ENCODE data around the gene DENND6A. TPM values are rescaled to one million over a fixed set of nuclear protein-coding genes. Genes with fewer than 3 reads are reported as not detected.

Gene DENND6A
- total and polyA plus RNA-seq, 2 of the 8 experiments (the other 6 are each of a cell fraction or from before 2014, with no cell fraction given): 7.8 to 14.8 TPM

DNA sequence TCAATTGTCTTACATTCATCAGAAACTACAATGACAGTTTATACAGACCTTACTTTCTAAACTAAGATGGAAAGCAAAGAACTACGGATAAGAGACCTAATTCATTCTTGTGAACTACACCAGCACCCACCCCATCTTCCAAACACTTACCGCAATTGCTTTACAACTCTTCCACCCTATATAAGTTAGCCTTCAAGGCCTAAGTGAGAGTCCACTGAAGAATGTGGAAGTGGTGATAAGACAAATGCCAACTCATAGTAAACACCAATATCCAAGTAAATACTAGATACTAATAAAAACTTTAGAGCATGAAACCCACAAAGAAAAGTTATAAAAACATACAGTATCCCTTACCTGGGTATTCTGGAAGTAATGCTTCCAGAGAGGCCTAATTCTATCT is 109.3 kb downstream of the DENND6A start:
- H3K4me1 ChIP-seq (replicated peaks in 1 of 4; ENCODE audit: control insufficient read depth in 3 of 4, insufficient read depth in 4 of 4, low read length in 3 of 4): no peaks in the 10 kb centered on the region
- H3K36me3 ChIP-seq (ENCODE audit: control insufficient read depth in 2 of 4, insufficient read depth in 4 of 4, low read length in 3 of 4): peaks cover 0 to 30% (median 4%) of the 10 kb centered on the region in 4 experiments; a peak in 4 of 8 replicates
- H4K91ac ChIP-seq (replicated peaks; ENCODE audit: insufficient read length, low read length): no peak overlapping the region
- no peak overlapping the region for H2AK5ac ChIP-seq (ENCODE audit: low read depth, low read length)
- ChIA-PET CTCF (ENCODE audit: partially characterized antibody) (no interaction called here), POLR2A (ENCODE audit: partially characterized antibody) (no interaction called here)
- TF ChIP-seq ASH2L (IDR thresholded peaks at IDR 0.05; ENCODE audit: low read length): no peak
- TF ChIP-seq PHF8 (conservative IDR thresholded peaks at IDR 0.05; ENCODE audit: low read depth, low read length): no peak
- H3K79me2 ChIP-seq (ENCODE audit: control insufficient read depth in 1 of 2, insufficient read depth in 2 of 2, low read length in 2 of 2): peaks cover 5 to 76% of the 10 kb centered on the region in 2 experiments
- peaks cover 0 to 6% of the 10 kb centered on the region in 2 experiments for H4K20me1 ChIP-seq (replicated peaks in 1 of 2; ENCODE audit: control insufficient read depth in 1 of 2, insufficient read depth in 2 of 2, low read length in 2 of 2)
- no peak overlapping the region for H3K9ac ChIP-seq (replicated peaks in 1 of 4; ENCODE audit: extremely low read depth in 1 of 4, low read depth in 3 of 4, low read length in 3 of 4)
- H3K4me2 ChIP-seq (ENCODE audit: insufficient read depth in 1 of 2, low read depth in 2 of 2, low read length in 2 of 2): no peak overlapping the region
- DNase-seq (ENCODE audit: low read depth in 1 of 2, low spot score in 2 of 2) (no peak), FAIRE-seq (no peak)
- H2BK15ac ChIP-seq (ENCODE audit: low read length): no peak overlapping the region
- no peak overlapping the region for H3K14ac ChIP-seq (ENCODE audit: insufficient read length)
- H3K79me1 ChIP-seq (ENCODE audit: low read depth, low read length): no peaks in the 10 kb centered on the region; the same call in 1 of the 2 replicates
- no peak overlapping the region for H4K5ac ChIP-seq (ENCODE audit: insufficient read length, low read depth, low read length)
- H3K27me3 ChIP-seq (replicated peaks in 1 of 4; ENCODE audit: control insufficient read depth in 3 of 4, extremely low read depth in 1 of 4, insufficient read depth in 3 of 4, low read length in 3 of 4): no peaks in the 10 kb centered on the region
- 94% methylated on average over 2 of the region's 2 CpGs; no CpG with 5 or more reads in 1 of the 2 experiments for WGBS, 2 experiments (ENCODE audit: extremely low coverage in 1 of 2, insufficient coverage in 1 of 2, insufficient read length in 1 of 2, insufficient replicate concordance in 2 of 2, low coverage in 1 of 2, low lambda C conversion rate in 2 of 2, missing lambda C conversion rate in 1 of 2)
- no peak overlapping the region for H2BK12ac ChIP-seq (ENCODE audit: low read depth, low read length)
- H3K23ac ChIP-seq (ENCODE audit: insufficient read length): no peak overlapping the region
- H2BK120ac ChIP-seq (replicated peaks; ENCODE audit: low read depth, low read length): no peak overlapping the region
- H2BK5ac ChIP-seq (ENCODE audit: low read depth, low read length): no peak overlapping the region
- H3K56ac ChIP-seq (replicated peaks; ENCODE audit: insufficient read length, low read depth, low read length): no peak overlapping the region
- H2BK20ac ChIP-seq (ENCODE audit: low read length): no peak overlapping the region
- no peaks in the 10 kb centered on the region for H3K9me3 ChIP-seq (ENCODE audit: insufficient read depth in 2 of 2, low read depth in 1 of 2, low read length in 1 of 2)
- H4K8ac ChIP-seq (ENCODE audit: extremely low read depth, insufficient read depth, low read length): no peak overlapping the region
- H3K4me3 ChIP-seq (ENCODE audit: extremely low read depth in 1 of 4, insufficient read depth in 2 of 4, low read depth in 3 of 4, low read length in 4 of 4): no peak overlapping the region
- H3K23me2 ChIP-seq (ENCODE audit: low read depth, low read length): no peaks in the 10 kb centered on the region
- no peak overlapping the region for H2AFZ ChIP-seq (ENCODE audit: low read length)
- H3K27ac ChIP-seq (ENCODE audit: low read depth, low read length): no peak overlapping the region
- no peak overlapping the region for H3K4ac ChIP-seq (replicated peaks; ENCODE audit: insufficient read length, low read depth, low read length)
- no peak overlapping the region for H3K18ac ChIP-seq (ENCODE audit: extremely low read depth, low read length)
